ENCODE data around the gene ACR.

ACR gene

GRCh38 chr22:50717709-50718351 lies 20.2 kb upstream of the ACR start:
- DNase-seq = peak in 1 of 2 experiments; percentile 63

- DNase-seq = no peak
Measured at GRCh38 chr22:50718352-50718709, 19.7 kb upstream of the ACR start.

- no peak for DNase-seq
Measured at GRCh38 chr22:50719814-50720300, 18.1 kb upstream of the ACR start.

GRCh38 chr22:50720301-50721256 lies 17.4 kb upstream of the ACR start:
- no peak for DNase-seq

GRCh38 chr22:50721257-50721844 lies 16.7 kb upstream of the ACR start:
- no peak for DNase-seq

- DNase-seq = no peak
Measured at GRCh38 chr22:50722048-50722701, 15.8 kb upstream of the ACR start.

- DNase-seq = no peak
Measured at GRCh38 chr22:50722716-50723428, 15.1 kb upstream of the ACR start.

GRCh38 chr22:50723991-50724390 lies 14.0 kb upstream of the ACR start:
- DNase-seq = no peak

GRCh38 chr22:50724616-50725015 lies 13.4 kb upstream of the ACR start:
- no peak for DNase-seq

- no peak for DNase-seq
Measured at GRCh38 chr22:50725597-50725996, 12.4 kb upstream of the ACR start.

- no peak for DNase-seq
Measured at GRCh38 chr22:50726643-50727340, 11.2 kb upstream of the ACR start.

GRCh38 chr22:50727678-50728522 lies 10.1 kb upstream of the ACR start:
- no peak for DNase-seq

GRCh38 chr22:50728523-50728931 lies 9.5 kb upstream of the ACR start:
- no peak for DNase-seq

GRCh38 chr22:50729391-50730012 lies 8.5 kb upstream of the ACR start:
- no peak for DNase-seq

- no peak for DNase-seq
Measured at GRCh38 chr22:50730013-50730891, 7.8 kb upstream of the ACR start.

GRCh38 chr22:50730941-50731661 lies 6.9 kb upstream of the ACR start:
- DNase-seq = no peak

- DNase-seq = peak in 1 of 2 experiments; percentile 54
Measured at GRCh38 chr22:50731811-50732624, 6.0 kb upstream of the ACR start.

- no peak for DNase-seq
Measured at GRCh38 chr22:50732681-50733080, 5.3 kb upstream of the ACR start.

All from NCI-H524 (cell line).